Liver (tissue), 3 donors: ENCODE results near the gene GLB1L3.

ENCODE experiments used
- EGR1 ChIP-seq, 2 donors: IDR thresholded peaks; 2 replicates each; pipeline ENCODE4 v1.6.1; 2016 to 2018; ENCODE audit warnings: antibody characterized with exemption in 2 of 2, low read depth in 2 of 2
- GABPA ChIP-seq, 2 donors: IDR thresholded peaks in 1 of 2; conservative IDR thresholded peaks in 1 of 2; 2 replicates each; pipeline ENCODE4 v1.6.1; 2016; ENCODE audit warnings: antibody characterized with exemption in 2 of 2, mild to moderate bottlenecking in 1 of 2, moderate library complexity in 1 of 2
- SP1 ChIP-seq: IDR thresholded peaks from 2 replicates; pipeline ENCODE4 v1.6.1; 2018; ENCODE audit warnings: antibody characterized with exemption, mild to moderate bottlenecking
- TAF1 ChIP-seq: conservative IDR thresholded peaks from 2 replicates; pipeline ENCODE4 v1.6.1; 2016; ENCODE audit warnings: antibody characterized with exemption, mild to moderate bottlenecking
- TF ChIP-seq, protein P1 (sequence below): fragments of 150-350 bp; IDR thresholded peaks from 2 replicates; pipeline ENCODE4 v1.5.1; 2017; ENCODE audit warnings: improper control_type of control experiment, low read depth, low read length; ENCODE audit not compliant: missing input control
- TF ChIP-seq, protein P2 (sequence below): IDR thresholded peaks from 2 replicates; pipeline ENCODE4 v1.6.1; 2016; ENCODE audit warnings: antibody characterized with exemption, mild to moderate bottlenecking
- TF ChIP-seq, protein P3 (sequence below): IDR thresholded peaks from 2 replicates; pipeline ENCODE4 v1.6.1; 2016; ENCODE audit warnings: antibody characterized with exemption
- donor health status: healthy.
- donor health status: healthy.

DNA sequence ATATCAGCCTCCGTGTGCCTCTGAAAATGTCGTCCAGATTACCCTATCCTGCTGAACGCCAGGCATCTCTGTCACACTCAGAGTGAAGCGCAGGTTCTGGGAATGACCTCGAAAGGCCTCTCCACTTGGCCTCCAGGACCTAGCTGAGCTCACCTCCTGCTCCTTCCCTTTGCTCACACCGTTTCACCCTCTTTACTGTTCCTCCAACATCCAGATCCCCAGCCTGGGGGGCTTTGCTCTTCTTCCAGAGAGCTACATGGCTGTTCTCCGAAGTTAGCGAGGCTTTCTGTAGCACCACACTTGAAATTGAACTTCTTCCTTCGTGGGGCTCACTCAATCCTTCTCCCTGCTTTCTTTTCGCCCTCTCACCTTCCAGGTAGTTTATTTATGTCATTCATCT, 83.5 kb downstream of the GLB1L3 start:
- TF ChIP-seq, protein P1, sequence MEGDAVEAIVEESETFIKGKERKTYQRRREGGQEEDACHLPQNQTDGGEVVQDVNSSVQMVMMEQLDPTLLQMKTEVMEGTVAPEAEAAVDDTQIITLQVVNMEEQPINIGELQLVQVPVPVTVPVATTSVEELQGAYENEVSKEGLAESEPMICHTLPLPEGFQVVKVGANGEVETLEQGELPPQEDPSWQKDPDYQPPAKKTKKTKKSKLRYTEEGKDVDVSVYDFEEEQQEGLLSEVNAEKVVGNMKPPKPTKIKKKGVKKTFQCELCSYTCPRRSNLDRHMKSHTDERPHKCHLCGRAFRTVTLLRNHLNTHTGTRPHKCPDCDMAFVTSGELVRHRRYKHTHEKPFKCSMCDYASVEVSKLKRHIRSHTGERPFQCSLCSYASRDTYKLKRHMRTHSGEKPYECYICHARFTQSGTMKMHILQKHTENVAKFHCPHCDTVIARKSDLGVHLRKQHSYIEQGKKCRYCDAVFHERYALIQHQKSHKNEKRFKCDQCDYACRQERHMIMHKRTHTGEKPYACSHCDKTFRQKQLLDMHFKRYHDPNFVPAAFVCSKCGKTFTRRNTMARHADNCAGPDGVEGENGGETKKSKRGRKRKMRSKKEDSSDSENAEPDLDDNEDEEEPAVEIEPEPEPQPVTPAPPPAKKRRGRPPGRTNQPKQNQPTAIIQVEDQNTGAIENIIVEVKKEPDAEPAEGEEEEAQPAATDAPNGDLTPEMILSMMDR, result no peak
- TF ChIP-seq, protein P2, sequence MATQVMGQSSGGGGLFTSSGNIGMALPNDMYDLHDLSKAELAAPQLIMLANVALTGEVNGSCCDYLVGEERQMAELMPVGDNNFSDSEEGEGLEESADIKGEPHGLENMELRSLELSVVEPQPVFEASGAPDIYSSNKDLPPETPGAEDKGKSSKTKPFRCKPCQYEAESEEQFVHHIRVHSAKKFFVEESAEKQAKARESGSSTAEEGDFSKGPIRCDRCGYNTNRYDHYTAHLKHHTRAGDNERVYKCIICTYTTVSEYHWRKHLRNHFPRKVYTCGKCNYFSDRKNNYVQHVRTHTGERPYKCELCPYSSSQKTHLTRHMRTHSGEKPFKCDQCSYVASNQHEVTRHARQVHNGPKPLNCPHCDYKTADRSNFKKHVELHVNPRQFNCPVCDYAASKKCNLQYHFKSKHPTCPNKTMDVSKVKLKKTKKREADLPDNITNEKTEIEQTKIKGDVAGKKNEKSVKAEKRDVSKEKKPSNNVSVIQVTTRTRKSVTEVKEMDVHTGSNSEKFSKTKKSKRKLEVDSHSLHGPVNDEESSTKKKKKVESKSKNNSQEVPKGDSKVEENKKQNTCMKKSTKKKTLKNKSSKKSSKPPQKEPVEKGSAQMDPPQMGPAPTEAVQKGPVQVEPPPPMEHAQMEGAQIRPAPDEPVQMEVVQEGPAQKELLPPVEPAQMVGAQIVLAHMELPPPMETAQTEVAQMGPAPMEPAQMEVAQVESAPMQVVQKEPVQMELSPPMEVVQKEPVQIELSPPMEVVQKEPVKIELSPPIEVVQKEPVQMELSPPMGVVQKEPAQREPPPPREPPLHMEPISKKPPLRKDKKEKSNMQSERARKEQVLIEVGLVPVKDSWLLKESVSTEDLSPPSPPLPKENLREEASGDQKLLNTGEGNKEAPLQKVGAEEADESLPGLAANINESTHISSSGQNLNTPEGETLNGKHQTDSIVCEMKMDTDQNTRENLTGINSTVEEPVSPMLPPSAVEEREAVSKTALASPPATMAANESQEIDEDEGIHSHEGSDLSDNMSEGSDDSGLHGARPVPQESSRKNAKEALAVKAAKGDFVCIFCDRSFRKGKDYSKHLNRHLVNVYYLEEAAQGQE, result no peak
- TF ChIP-seq GABPA (IDR thresholded peaks at IDR 0.05 in 1 of 2, conservative IDR thresholded peaks at IDR 0.05 in 1 of 2) (no peak), TAF1 (no peak), SP1 (no peak), EGR1 (IDR thresholded peaks at IDR 0.05; ENCODE audit: low read depth in 2 of 2) (no peak)
- TF ChIP-seq, protein P3, sequence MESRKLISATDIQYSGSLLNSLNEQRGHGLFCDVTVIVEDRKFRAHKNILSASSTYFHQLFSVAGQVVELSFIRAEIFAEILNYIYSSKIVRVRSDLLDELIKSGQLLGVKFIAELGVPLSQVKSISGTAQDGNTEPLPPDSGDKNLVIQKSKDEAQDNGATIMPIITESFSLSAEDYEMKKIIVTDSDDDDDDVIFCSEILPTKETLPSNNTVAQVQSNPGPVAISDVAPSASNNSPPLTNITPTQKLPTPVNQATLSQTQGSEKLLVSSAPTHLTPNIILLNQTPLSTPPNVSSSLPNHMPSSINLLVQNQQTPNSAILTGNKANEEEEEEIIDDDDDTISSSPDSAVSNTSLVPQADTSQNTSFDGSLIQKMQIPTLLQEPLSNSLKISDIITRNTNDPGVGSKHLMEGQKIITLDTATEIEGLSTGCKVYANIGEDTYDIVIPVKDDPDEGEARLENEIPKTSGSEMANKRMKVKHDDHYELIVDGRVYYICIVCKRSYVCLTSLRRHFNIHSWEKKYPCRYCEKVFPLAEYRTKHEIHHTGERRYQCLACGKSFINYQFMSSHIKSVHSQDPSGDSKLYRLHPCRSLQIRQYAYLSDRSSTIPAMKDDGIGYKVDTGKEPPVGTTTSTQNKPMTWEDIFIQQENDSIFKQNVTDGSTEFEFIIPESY, result no peak
